ENCODE data around the gene CST5.
"Not testable (repeated sequence)": the region's sequence is repeated elsewhere in the genome, so short reads cannot be mapped to it uniquely, and the experiment has no call there.

CST5 gene

DNA sequence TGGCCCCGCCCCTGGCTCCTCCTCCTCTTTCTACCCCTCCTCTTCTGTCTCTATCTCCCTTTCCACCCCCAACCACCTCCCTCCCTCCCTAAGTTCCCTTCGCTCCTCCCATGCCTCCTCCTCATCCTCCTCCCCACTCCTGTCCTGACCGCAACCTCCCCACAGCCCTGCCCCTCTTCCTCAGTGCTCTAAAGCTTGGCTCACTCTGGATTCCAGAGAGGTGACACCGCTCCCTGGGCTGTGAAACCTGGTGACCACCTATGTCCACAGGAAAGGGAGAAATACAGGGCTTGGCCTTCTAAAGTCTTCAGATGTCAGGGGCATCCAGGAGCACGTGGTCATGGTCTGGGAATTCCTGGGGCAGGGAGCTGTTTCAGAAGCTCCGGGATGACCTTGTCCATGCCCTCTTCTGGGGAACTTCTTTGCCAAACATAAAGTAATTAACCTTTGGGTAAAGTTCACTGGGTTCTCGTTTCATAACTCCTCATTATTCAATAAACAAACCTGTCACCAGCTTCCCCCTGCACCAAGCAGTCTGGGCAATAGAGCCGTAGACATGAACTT lies 345 bp upstream of the CST5 start:
- TF ChIP-seq, protein P1, sequence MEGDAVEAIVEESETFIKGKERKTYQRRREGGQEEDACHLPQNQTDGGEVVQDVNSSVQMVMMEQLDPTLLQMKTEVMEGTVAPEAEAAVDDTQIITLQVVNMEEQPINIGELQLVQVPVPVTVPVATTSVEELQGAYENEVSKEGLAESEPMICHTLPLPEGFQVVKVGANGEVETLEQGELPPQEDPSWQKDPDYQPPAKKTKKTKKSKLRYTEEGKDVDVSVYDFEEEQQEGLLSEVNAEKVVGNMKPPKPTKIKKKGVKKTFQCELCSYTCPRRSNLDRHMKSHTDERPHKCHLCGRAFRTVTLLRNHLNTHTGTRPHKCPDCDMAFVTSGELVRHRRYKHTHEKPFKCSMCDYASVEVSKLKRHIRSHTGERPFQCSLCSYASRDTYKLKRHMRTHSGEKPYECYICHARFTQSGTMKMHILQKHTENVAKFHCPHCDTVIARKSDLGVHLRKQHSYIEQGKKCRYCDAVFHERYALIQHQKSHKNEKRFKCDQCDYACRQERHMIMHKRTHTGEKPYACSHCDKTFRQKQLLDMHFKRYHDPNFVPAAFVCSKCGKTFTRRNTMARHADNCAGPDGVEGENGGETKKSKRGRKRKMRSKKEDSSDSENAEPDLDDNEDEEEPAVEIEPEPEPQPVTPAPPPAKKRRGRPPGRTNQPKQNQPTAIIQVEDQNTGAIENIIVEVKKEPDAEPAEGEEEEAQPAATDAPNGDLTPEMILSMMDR (IDR thresholded peaks at IDR 0.05; ENCODE audit: low read depth, low read length): no peak
- no peak for DNase-seq (ENCODE audit: low read depth, low spot score)
- H3K4me3 ChIP-seq (ENCODE audit: low read depth, low read length): no peak overlapping the region
- in situ Hi-C loops (cut with HindIII; ENCODE audit: low sequenced_read_pairs): no loop called here

GRCh38 chr20:23878787-23879186 lies 761 bp downstream of the CST5 start:
- in situ Hi-C loops (cut with HindIII; ENCODE audit: low sequenced_read_pairs): no loop called here
- H3K4me3 ChIP-seq (ENCODE audit: low read depth, low read length): no peak overlapping the region
- DNase-seq (ENCODE audit: low read depth, low spot score): no peak
- TF ChIP-seq, protein P1 (IDR thresholded peaks at IDR 0.05; ENCODE audit: low read depth, low read length): no peak

DNA sequence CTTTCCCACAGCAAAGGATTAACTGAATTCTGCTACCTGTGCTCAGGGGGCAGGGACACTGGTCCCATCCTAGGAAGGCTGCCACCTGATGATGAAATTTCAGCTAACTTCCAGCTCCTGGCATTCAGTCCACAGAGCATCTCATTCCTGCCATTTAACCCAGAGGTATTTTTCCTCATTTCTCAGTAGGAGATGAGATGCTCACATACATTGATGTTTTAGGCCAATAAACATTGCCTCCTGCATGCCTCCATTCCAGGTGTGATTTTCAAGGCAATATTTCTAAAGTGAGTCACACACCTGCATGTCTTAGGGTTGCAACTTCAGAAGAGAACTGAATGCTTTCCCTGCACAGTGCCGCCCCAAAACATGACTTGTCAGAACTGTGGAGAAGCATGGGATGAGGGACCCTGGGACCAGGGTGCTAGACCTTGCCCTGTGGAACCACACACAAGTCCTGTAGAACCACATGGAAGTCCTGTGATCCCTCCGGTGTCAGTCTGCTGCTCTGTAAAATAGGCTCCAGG lies 1.5 kb downstream of the CST5 start:
- in situ Hi-C loops (cut with HindIII; ENCODE audit: low sequenced_read_pairs); H3K4me3 ChIP-seq (ENCODE audit: low read depth, low read length); DNase-seq (ENCODE audit: low read depth, low spot score): not testable (repeated sequence)

GRCh38 chr20:23877524-23877923 lies 2.0 kb downstream of the CST5 start:
- in situ Hi-C loops (cut with HindIII; ENCODE audit: low sequenced_read_pairs): no loop called here
- no peak overlapping the region for H3K4me3 ChIP-seq (ENCODE audit: low read depth, low read length)
- no peak for DNase-seq (ENCODE audit: low read depth, low spot score)
- TF ChIP-seq, protein P1 (IDR thresholded peaks at IDR 0.05; ENCODE audit: low read depth, low read length): no peak

DNA sequence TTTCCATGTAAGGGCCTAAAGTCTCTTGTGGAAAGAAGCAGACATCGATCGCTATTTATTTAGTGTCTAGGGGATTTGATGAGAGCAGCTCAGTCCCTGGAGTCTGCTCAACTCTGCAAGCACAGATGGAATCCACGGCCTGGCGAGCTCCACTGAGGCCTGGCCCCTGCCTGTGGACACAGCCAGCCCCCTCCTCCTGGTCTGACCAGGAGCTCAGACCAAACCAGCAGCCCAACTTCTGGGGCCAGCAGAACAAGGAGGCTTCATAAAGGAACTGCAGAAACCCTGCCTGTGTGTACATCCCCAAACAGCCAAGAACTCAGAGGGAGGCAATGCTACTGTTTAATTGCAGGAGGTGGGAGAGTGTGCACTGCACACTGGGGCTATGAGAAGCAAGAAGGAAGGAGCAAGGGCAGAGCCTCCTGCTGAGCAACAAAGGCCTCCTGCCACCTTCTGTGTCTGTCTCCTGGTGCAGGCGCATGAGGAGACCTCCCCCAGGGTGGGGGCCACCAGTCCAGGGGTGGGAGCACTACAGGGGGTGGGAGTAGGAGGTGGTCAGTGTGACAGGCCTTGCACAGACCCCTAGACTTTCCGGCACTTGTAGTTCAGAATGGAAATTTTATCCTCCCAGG lies 3.8 kb downstream of the CST5 start:
- in situ Hi-C loops (cut with HindIII; ENCODE audit: low sequenced_read_pairs): no loop called here
- no peak overlapping the region for H3K4me3 ChIP-seq (ENCODE audit: low read depth, low read length)
- no peak for DNase-seq (ENCODE audit: low read depth, low spot score)
- TF ChIP-seq, protein P1 (IDR thresholded peaks at IDR 0.05; ENCODE audit: low read depth, low read length): no peak

GRCh38 chr20:23874747-23875146 lies 4.8 kb downstream of the CST5 start:
- no peak for DNase-seq (ENCODE audit: low read depth, low spot score)

More at GRCh38 chr20:23874747-23875146, 4.8 kb downstream of the CST5 start:
- in situ Hi-C loops (cut with HindIII; ENCODE audit: low sequenced_read_pairs): no loop called here
- H3K4me3 ChIP-seq (ENCODE audit: low read depth, low read length): no peak overlapping the region
- TF ChIP-seq, protein P1 (IDR thresholded peaks at IDR 0.05; ENCODE audit: low read depth, low read length): no peak
